ENCODE data around the gene CEP192.

DNA sequence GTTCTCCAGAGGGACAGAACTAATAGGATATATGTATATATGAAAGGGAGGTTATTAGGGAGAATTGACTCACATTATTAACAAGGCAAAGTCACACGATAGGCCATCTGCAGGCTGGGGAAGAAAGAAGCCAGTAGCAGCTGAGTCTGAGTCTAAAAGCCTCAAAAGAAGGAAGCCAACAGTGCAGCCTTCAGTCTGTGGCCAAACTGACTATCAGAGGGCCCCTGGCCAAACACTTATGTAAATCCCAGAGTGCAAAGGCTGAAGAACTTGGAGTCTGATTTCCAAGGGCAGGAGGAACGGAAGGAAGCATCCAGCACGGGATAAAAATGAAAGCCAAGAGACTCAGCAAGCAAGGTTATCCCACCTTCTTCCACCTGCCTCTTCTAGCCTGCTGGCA lies 119.4 kb downstream of the CEP192 start:
- TF ChIP-seq CTCF (IDR thresholded peaks at IDR 0.05; ENCODE audit: low read length) (no peak), EZH2 (IDR thresholded peaks at IDR 0.05; ENCODE audit: borderline replicate concordance, low read length) (no peak)
